ENCODE data around the gene PLD2.

Gene PLD2

DNA sequence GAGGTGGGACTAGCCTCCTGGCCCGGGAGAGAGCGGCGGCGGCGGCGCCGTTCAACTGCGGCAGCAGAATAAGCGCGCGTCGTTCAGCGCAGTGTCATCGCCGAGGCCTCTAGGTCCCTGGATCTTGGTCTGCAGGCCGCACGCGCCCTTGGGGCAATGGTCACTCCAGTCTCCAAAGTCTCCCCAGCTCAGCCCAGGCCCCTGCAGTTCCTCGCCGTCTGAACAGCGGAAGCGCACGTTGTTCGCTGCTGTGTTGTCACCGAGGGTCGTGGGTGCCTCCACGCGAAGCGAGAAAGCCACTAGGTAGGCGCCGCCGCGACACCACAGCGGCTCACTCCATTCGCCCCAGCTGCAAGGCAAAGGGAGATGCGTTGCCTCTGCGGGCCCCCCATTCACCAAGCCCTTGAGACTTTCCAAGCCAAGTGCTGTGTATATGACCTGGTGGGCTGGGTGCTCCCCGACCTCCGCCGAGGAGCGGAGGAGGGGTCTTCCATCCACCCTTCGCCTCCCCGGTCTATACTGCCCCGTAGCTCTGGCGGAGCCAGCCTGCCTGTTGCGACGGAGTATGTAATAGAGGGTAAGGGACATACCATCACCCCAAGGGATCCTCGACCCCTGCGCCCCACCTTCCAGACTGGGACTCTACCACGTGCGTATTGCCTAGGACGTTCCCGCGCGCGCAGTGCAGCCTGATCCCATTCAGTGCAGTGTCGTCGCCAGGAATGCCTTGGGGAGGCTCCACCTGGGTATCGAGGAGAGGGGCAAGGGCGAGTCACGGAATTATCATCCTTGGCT lies 21.4 kb upstream of the PLD2 start:
- peaks cover 63% of the 10 kb centered on the region for H3K27me3 Mint-ChIP-seq
- H3K4me3 Mint-ChIP-seq: peak overlapping the region; percentile 63
- H3K27ac Mint-ChIP-seq: peak overlapping the region; percentile 53
- H3K9me3 Mint-ChIP-seq: no peaks in the 10 kb centered on the region
- H3K36me3 Mint-ChIP-seq (ENCODE audit: low read depth): peaks cover 13% of the 10 kb centered on the region
- intact Hi-C loops (cut with micrococcal nuclease): loop anchor here (2.0 to 5.0 kb wide), 2 partner anchors 15 to 53 kb away; partner anchors contain the start of genes MED11 and TM4SF5
- peaks cover 58% of the 10 kb centered on the region for H3K4me1 Mint-ChIP-seq (ENCODE audit: low read depth)

GRCh38 chr17:4786106-4786511 lies 20.8 kb upstream of the PLD2 start, which contains the start of gene VMO1:
TSS of gene VMO1 (minus strand) at chr17:4786364. CDS start at chr17:4786352, 12 bp downstream.
- H3K36me3 Mint-ChIP-seq (ENCODE audit: low read depth): peaks cover 13% of the 10 kb centered on the region
- H3K27me3 Mint-ChIP-seq: peaks cover 57% of the 10 kb centered on the region
- no peaks in the 10 kb centered on the region for H3K9me3 Mint-ChIP-seq
- peak within 1 kb of the TSS; percentile 63 for H3K4me3 Mint-ChIP-seq
- peak within 1 kb of the TSS; percentile 53 for H3K27ac Mint-ChIP-seq
- peaks cover 64% of the 10 kb centered on the region for H3K4me1 Mint-ChIP-seq (ENCODE audit: low read depth)
- intact Hi-C loops (cut with micrococcal nuclease): loop anchor here (2.0 to 5.0 kb wide), 2 partner anchors 15 to 54 kb away; partner anchors contain the start of genes MED11 and TM4SF5

DNA sequence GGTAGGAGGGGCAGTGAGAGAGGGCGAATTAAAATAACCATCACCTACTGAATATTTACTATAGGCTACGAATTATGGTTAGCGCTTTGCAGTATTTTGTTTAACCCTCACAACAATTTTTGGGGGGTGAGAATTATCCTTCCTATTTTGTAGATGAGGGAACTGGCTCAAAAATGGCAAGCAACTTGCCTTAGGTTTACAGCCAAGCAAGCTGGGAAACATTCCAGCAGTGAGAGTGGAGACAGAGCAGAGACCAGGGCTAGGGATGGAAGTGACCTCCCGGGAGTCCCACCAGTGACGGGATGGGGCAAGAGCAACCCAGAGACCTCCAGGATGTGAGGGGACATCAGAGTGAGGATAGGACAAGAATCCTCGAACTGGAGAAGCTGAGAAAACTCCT lies 20.4 kb upstream of the PLD2 start:
- H3K4me1 Mint-ChIP-seq (ENCODE audit: low read depth): peaks cover 66% of the 10 kb centered on the region
- H3K27ac Mint-ChIP-seq: peak overlapping the region; percentile 53
- H3K27me3 Mint-ChIP-seq: peaks cover 55% of the 10 kb centered on the region
- intact Hi-C loops (cut with micrococcal nuclease): loop anchor here (2.0 to 5.0 kb wide), 2 partner anchors 16 to 54 kb away; partner anchors contain the start of genes MED11 and TM4SF5
- peaks cover 13% of the 10 kb centered on the region for H3K36me3 Mint-ChIP-seq (ENCODE audit: low read depth)
- no peaks in the 10 kb centered on the region for H3K9me3 Mint-ChIP-seq
- peak overlapping the region; percentile 41 for H3K4me3 Mint-ChIP-seq

DNA sequence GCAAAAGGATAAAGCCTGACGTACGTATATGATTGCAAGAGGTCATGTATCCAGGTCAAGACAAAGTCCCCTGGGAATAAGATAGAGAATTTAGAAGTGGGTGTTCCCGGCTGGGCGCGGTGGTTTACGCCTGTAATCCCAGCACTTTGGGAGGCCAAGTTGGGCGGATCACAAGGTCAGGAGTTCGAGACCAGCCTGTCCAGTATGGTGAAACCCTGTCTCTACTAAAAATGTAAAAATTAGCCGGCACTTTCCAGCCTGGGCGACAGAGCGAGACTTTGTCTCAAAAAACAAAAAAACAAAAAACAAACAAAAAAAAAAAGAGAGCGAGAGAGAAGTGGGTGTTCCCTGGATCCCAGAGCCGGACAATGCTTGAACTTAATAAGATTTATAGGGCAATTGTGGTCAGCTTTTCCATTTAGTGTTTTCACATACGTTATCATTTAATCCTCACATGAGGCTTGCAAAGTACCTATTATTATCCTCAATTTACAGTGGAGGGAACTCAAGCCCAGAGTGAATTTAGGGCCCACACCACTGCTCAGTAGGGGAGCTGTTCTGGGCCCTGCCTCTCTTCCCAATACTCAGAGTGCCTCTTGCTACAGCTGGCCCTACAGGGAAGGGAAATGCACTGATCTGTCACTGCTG lies 18.7 kb upstream of the PLD2 start:
- peaks cover 58% of the 10 kb centered on the region for H3K4me1 Mint-ChIP-seq (ENCODE audit: low read depth)
- H3K9me3 Mint-ChIP-seq: no peaks in the 10 kb centered on the region
- H3K27ac Mint-ChIP-seq: peak overlapping the region; percentile 94
- peaks cover 13% of the 10 kb centered on the region for H3K36me3 Mint-ChIP-seq (ENCODE audit: low read depth)
- peak overlapping the region; percentile 84 for H3K4me3 Mint-ChIP-seq
- H3K27me3 Mint-ChIP-seq: peaks cover 55% of the 10 kb centered on the region
- intact Hi-C loops (cut with micrococcal nuclease): loop anchor here (5.0 kb wide), 1 partner anchor 56 kb away; the partner anchor contains the start of gene MED11

DNA sequence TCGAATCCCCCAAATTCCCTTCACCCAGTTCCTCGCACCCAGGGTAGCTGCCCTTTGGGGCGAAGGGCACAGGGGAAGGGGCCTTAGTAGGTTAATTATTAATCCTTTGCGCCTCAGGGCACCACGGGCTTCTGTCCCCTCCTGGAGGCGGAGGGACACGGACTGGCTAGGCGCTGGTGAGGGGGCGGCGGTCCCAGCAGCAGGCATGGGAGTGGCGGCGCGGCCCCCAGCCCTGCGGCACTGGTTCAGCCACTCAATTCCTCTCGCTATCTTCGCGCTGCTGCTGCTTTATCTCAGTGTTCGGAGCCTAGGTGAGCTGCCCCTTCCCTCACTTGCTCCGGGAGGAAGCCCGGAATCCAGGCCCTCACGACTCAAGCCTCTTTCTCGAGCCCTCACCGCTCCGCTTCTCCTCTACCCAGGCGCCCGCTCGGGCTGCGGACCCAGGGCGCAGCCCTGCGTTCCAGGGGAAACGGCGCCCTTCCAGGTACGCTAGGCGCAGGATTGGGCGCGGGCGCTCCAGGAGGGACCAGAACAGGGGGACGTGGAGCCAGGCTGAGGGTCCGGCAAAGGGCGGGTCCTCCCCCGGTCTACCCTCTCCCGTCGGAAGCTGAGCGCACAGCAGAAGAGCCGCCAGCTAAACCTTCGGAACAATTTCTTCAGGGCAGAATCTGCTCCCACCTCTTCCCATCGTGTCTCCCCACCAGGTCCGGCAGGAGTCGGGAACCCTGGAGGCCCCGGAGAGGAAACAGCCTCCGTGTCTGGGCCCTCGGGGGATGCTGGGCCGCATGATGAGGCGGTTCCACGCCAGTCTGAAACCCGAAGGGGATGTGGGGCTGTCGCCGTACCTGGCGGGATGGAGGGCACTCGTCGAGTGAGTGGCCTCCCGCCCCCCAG lies 17.9 kb upstream of the PLD2 start, which contains the start of gene GLTPD2:
Gene GLTPD2, plus strand, starts transcription at position 158 of the 894 bp plus-strand sequence. Its CDS starts 48 bp downstream, at position 206.
- H3K27ac Mint-ChIP-seq: peak within 1 kb of the TSS; percentile 94
- H3K9me3 Mint-ChIP-seq: no peaks in the 10 kb centered on the region
- H3K27me3 Mint-ChIP-seq: peaks cover 51% of the 10 kb centered on the region
- H3K36me3 Mint-ChIP-seq (ENCODE audit: low read depth): peaks cover 13% of the 10 kb centered on the region
- H3K4me1 Mint-ChIP-seq (ENCODE audit: low read depth): peaks cover 58% of the 10 kb centered on the region
- H3K4me3 Mint-ChIP-seq: peak within 1 kb of the TSS; percentile 84
- intact Hi-C loops (cut with micrococcal nuclease): loop anchor here (5.0 kb wide), 1 partner anchor 57 kb away; the partner anchor contains the start of gene MED11

DNA sequence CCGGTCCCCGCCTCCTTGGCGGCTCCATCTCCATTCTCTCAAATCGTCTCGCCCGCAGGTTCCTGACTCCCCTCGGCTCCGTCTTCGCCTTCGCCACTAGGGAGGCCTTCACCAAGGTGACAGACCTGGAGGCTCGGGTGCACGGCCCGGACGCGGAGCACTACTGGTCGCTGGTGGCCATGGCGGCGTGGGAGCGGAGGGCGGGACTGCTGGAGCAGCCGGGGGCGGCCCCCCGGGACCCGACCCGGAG lies 17.3 kb upstream of the PLD2 start:
- intact Hi-C loops (cut with micrococcal nuclease): loop anchor here (5.0 kb wide), 1 partner anchor 57 kb away; the partner anchor contains the start of gene MED11
- no peaks in the 10 kb centered on the region for H3K9me3 Mint-ChIP-seq
- H3K4me3 Mint-ChIP-seq: peak overlapping the region; percentile 84
- H3K4me1 Mint-ChIP-seq (ENCODE audit: low read depth): peaks cover 58% of the 10 kb centered on the region
- H3K27me3 Mint-ChIP-seq: peaks cover 47% of the 10 kb centered on the region
- peaks cover 13% of the 10 kb centered on the region for H3K36me3 Mint-ChIP-seq (ENCODE audit: low read depth)
- peak overlapping the region; percentile 94 for H3K27ac Mint-ChIP-seq

GRCh38 chr17:4789951-4790704 lies 16.8 kb upstream of the PLD2 start:
- Mint-ChIP-seq H3K4me1 (ENCODE audit: low read depth) (peaks cover 57% of the 10 kb centered on the region), H3K27me3 (peaks cover 42% of the 10 kb centered on the region), H3K36me3 (ENCODE audit: low read depth) (peaks cover 13% of the 10 kb centered on the region), H3K4me3 (peak overlapping the region; percentile 84), H3K27ac (peak overlapping the region; percentile 94), H3K9me3 (no peaks in the 10 kb centered on the region)
- intact Hi-C loops (cut with micrococcal nuclease): loop anchor here (2.0 to 5.0 kb wide), 2 partner anchors 58 to 99 kb away; partner anchors contain the start of gene MED11

- intact Hi-C loops (cut with micrococcal nuclease): loop anchor here (2.0 kb wide), 1 partner anchor 98 kb away; no protein-coding TSS in a partner anchor
- peaks cover 36% of the 10 kb centered on the region for H3K27me3 Mint-ChIP-seq
- H3K27ac Mint-ChIP-seq: peak overlapping the region; percentile 94
- H3K4me3 Mint-ChIP-seq: peak overlapping the region; percentile 84
- H3K36me3 Mint-ChIP-seq (ENCODE audit: low read depth): peaks cover 13% of the 10 kb centered on the region
- H3K9me3 Mint-ChIP-seq: no peaks in the 10 kb centered on the region
- H3K4me1 Mint-ChIP-seq (ENCODE audit: low read depth): peaks cover 52% of the 10 kb centered on the region
Measured at GRCh38 chr17:4790705-4791088, 16.3 kb upstream of the PLD2 start.

- intact Hi-C loops (cut with micrococcal nuclease): no loop called here
- peak overlapping the region; percentile 95 for H3K27ac Mint-ChIP-seq
- no peaks in the 10 kb centered on the region for H3K9me3 Mint-ChIP-seq
- peaks cover 17% of the 10 kb centered on the region for H3K27me3 Mint-ChIP-seq
- peaks cover 23% of the 10 kb centered on the region for H3K4me1 Mint-ChIP-seq (ENCODE audit: low read depth)
- peaks cover 33% of the 10 kb centered on the region for H3K36me3 Mint-ChIP-seq (ENCODE audit: low read depth)
- no peak overlapping the region for H3K4me3 Mint-ChIP-seq
Measured at GRCh38 chr17:4795168-4795567, 11.8 kb upstream of the PLD2 start.

DNA sequence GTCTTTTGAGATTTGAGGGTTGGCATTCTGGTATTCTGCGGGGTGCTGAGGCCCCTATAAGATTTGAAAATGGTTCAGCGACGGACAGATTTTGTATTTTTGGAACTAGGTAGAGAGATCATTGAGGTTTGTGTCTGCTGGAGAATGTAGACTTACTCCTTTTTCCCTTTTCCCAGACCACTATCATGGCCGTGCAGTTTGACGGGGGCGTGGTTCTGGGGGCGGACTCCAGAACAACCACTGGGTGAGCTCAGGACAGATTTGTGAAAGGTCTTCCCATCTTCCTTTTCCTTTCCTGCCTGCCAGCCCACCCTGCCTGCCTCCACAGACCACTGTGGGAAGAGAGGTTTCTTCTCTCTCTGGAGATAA lies 10.4 kb upstream of the PLD2 start:
- Mint-ChIP-seq H3K9me3 (no peaks in the 10 kb centered on the region), H3K36me3 (ENCODE audit: low read depth) (peaks cover 39% of the 10 kb centered on the region), H3K27me3 (peaks cover 17% of the 10 kb centered on the region), H3K27ac (peak overlapping the region; percentile 95), H3K4me3 (peak overlapping the region; percentile 100), H3K4me1 (ENCODE audit: low read depth) (peaks cover 12% of the 10 kb centered on the region)
- intact Hi-C loops (cut with micrococcal nuclease): loop anchor here (2.0 kb wide), 1 partner anchor 86 kb away; the partner anchor contains the start of gene ARRB2

DNA sequence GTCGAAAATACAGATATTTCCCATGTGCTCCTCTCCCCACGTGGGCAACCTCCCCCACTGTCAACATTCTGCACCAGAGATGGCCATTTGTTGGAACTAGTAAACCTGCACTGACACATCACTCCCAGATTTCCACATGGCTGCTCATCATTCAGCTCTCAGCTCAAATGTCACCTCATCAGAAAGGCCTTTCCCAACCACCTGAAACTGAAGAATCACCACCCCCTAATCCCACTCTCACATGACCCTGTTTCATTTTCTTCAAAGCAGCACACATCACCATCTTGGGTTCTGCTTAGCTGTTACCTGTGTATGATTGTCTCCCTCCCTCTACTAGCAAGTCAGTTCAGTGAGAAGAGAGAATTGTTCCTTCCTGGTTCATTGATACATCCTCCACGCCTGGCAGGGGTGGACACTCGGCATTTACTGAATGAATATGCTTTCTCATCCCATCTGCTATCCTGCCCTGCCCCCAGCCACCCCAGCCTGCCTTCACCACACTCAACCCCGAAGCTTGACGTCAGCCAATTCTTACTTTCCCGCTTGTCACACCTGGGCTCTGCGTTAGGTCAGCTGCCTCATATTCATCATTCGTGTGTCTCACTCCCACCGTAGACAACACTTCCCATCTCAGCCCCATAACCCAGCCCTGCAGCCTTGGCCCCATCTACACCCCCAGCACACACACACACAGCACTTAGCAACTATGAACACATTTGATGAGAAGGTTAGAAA lies 6.3 kb upstream of the PLD2 start:
- Mint-ChIP-seq H3K4me1 (ENCODE audit: low read depth) (peaks cover 12% of the 10 kb centered on the region), H3K36me3 (ENCODE audit: low read depth) (peaks cover 39% of the 10 kb centered on the region), H3K4me3 (no peak overlapping the region), H3K9me3 (no peaks in the 10 kb centered on the region), H3K27me3 (peaks cover 24% of the 10 kb centered on the region), H3K27ac (no peak overlapping the region)
- intact Hi-C loops (cut with micrococcal nuclease): no loop called here

DNA sequence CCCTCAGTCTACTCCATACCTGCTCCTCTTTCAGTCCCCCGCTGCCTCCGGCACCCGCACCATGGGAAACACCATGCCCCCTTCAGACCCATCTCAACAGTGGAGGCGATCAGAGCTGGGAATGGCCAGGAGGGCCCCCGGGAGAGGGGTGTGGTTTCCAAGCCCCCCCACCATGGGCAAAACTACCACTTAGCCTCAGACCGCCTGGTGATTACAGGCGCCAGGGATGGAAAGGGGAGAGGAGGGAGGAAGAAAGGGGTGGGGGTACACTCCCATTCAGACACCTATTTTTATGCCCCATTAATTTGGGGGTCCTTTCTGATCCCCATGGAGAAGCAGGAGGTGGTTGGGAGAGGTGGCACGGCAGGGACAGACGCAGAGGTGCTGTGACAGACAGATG lies 4.7 kb upstream of the PLD2 start, which contains the start of gene C17orf114:
Gene C17orf114, minus strand, starts transcription at position 101 of the 400 bp plus-strand sequence.
- Mint-ChIP-seq H3K27ac (no peak within 1 kb of the TSS), H3K4me1 (ENCODE audit: low read depth) (no peaks in the 10 kb centered on the region), H3K4me3 (no peak within 1 kb of the TSS), H3K36me3 (ENCODE audit: low read depth) (peaks cover 25% of the 10 kb centered on the region), H3K27me3 (peaks cover 25% of the 10 kb centered on the region), H3K9me3 (no peaks in the 10 kb centered on the region)
- intact Hi-C loops (cut with micrococcal nuclease): no loop called here

Measured in dendritic cell treated with granulocyte-macrophage colony-stimulating factor and Interleukin-4, amounts not matched to agents 40 ng/mL and 50 ng/mL, for 4 days (primary cell).